ENCODE data around the gene GRID1. TPM values are rescaled to one million over a fixed set of nuclear protein-coding genes. Genes with fewer than 3 reads are reported as not detected.

Gene GRID1
- total RNA-seq, 4 donors from 2014 or later, result 0.35 to 10.7 (median 1.3) TPM

DNA sequence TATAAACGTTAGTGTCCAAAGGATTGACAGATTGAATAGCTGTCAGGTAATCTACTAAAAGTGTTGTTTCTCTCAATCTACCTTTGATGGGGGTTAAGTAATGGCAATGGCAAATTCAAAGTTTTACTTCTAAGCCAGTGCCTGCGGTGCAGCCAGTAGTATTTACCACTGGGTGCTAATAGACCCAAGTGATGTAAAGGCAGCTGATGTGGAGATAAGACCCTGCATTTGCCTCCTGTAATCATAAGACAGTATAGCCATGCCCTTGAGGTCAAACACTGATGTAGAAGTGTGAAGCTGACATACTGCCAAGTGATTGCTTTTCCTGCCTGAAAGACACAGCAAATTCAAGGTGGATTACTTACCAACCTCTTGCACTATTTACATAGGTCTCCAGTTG is 572.0 kb downstream of the GRID1 start:
- Histone ChIP-seq H3K27ac (no peak overlapping the region), H3K4me1 (no peaks in the 10 kb centered on the region)

DNA sequence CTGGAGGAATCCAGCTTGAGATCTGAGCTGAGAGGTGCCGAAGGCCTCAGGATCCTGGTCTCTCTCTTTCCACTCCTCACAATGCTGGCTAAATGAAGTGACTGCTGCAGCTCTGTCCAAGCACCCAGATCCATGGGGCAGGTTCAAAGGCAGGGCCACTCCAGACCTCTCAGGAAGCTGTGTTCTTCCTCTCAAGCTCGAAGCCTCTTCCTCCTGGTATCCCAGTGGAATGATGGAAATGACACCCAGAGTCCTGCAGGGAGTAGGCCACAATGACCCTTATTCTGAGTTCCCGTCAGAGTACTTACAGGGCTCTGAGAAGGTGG is 574.1 kb downstream of the GRID1 start:
- H3K27ac ChIP-seq, result no peak overlapping the region
- no peak for DNase-seq

More for the DNA sequence above, 572.0 kb downstream of the GRID1 start:
- no peak overlapping the region for H3K4me3 ChIP-seq
- H3K27me3 ChIP-seq, result no peaks in the 10 kb centered on the region
- TF ChIP-seq, protein P1, sequence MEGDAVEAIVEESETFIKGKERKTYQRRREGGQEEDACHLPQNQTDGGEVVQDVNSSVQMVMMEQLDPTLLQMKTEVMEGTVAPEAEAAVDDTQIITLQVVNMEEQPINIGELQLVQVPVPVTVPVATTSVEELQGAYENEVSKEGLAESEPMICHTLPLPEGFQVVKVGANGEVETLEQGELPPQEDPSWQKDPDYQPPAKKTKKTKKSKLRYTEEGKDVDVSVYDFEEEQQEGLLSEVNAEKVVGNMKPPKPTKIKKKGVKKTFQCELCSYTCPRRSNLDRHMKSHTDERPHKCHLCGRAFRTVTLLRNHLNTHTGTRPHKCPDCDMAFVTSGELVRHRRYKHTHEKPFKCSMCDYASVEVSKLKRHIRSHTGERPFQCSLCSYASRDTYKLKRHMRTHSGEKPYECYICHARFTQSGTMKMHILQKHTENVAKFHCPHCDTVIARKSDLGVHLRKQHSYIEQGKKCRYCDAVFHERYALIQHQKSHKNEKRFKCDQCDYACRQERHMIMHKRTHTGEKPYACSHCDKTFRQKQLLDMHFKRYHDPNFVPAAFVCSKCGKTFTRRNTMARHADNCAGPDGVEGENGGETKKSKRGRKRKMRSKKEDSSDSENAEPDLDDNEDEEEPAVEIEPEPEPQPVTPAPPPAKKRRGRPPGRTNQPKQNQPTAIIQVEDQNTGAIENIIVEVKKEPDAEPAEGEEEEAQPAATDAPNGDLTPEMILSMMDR (IDR thresholded peaks at IDR 0.05), result no peak
- TF ChIP-seq POLR2A (IDR thresholded peaks at IDR 0.05), result no peak
- H3K9me3 ChIP-seq, result no peaks in the 10 kb centered on the region
- no peak for DNase-seq
- no peaks in the 10 kb centered on the region for H3K36me3 ChIP-seq

DNA sequence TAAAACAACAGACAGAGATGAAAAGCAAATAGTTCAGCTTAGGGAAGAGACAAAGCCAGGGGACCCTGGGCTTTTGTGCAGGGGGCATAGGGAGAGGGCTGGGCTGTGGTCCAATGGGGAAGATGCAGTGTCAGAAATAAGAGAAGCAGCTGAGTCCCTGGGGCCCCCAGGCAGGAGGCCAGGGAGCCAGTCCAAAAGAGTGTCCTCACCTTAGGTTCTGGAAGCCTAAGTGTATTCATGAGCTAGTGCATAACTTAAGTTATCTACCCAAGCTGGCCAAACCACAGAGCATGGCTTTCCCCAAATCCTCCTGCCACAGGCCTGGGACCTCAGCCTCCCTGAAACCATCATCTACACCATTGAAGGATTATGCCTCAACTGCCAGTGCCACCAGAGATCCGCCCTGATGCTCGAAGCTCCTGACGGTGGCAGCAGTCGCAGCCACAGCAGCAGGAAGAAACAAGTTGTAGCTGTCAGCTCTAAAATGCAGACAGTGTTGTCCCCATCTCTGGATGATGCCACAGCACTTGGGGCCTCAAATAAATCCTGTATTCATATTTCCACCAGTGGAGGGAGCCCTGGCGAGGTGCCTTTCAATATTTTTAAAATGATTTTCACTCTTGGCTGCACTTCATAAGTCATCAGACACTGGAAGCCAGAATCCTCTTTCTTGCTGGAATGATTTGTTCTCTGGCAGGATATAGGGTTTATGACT is 574.6 kb downstream of the GRID1 start:
- no peak for DNase-seq
- H3K27ac ChIP-seq, result no peak overlapping the region

More for the DNA sequence above, 574.1 kb downstream of the GRID1 start:
- no peaks in the 10 kb centered on the region for H3K9me3 ChIP-seq
- H3K36me3 ChIP-seq, result no peaks in the 10 kb centered on the region
- no peak overlapping the region for H3K4me3 ChIP-seq
- H3K4me1 ChIP-seq, result no peaks in the 10 kb centered on the region
- no peaks in the 10 kb centered on the region for H3K27me3 ChIP-seq
- TF ChIP-seq, protein P1 (IDR thresholded peaks at IDR 0.05), result no peak
- no peak for TF ChIP-seq POLR2A (IDR thresholded peaks at IDR 0.05)

DNA sequence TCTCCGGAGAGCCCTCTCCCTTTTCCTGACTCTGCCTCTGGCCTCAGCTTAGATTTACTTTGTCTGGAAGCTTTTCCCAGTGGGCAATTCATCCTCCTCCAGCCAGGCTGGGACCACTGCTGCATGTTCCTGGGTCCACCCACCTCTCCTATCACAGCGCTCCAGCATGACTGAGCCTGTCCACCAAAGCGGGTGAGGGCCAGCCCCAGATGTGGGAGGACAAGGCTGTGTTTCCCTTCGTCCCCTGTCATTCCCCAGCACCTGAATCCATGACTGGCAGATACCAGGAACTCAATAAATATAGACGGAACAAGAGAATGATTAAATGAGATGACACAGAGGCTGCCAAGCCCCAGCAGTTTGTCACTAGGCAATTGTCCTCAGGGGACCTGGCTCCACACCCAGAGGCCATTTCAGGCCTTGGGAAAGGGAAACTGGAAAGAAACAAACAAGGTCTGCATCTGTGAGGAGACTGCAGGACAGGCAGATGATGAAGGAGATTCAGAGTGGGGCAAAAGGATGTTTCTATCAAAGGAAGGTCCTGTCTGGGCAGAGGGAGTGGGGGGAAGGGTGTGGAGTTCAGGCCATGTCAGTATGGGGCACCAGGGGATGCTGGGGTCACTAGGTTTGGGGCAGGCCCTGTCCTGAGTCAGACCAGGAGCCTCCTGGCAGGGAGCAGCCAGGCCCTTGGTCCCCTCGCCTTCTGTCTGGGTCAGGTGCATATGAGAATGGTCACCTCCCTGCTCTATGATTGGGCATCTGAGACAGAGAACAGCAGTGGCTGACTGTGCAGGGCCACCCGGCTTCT is 576.4 kb downstream of the GRID1 start:
- no peaks in the 10 kb centered on the region for H3K4me1 ChIP-seq
- no peaks in the 10 kb centered on the region for H3K36me3 ChIP-seq
- no peak overlapping the region for H3K4me3 ChIP-seq
- no peak for DNase-seq
- H3K27me3 ChIP-seq, result no peaks in the 10 kb centered on the region
- H3K27ac ChIP-seq, result no peak overlapping the region
- TF ChIP-seq, protein P1 (IDR thresholded peaks at IDR 0.05), result no peak
- TF ChIP-seq POLR2A (IDR thresholded peaks at IDR 0.05), result no peak
- H3K9me3 ChIP-seq, result no peaks in the 10 kb centered on the region

More for the DNA sequence above, 574.6 kb downstream of the GRID1 start:
- no peaks in the 10 kb centered on the region for H3K36me3 ChIP-seq
- TF ChIP-seq, protein P1 (IDR thresholded peaks at IDR 0.05), result no peak
- no peak for TF ChIP-seq POLR2A (IDR thresholded peaks at IDR 0.05)
- no peak overlapping the region for H3K4me3 ChIP-seq
- H3K27me3 ChIP-seq, result no peaks in the 10 kb centered on the region
- H3K9me3 ChIP-seq, result no peaks in the 10 kb centered on the region
- H3K4me1 ChIP-seq, result no peaks in the 10 kb centered on the region

DNA sequence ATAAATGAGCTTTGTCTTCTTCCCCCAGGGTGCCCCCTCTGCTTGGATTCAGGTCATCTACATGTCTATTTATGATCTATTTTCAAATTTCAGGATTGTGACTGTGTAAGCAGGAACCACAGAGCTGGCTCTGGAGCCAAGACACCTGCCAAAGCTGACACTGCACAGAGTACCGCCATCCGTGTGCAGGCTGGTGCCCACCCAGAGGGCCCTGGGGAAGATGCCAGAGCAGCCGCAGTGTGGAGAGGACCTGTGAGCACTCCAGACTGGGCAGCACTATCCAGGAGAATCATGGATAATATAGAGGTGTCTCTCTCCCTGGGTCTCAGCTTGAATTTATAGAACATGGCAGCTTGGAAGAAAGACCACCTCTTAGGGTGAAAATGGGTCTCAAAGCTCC is 577.5 kb downstream of the GRID1 start:
- no peaks in the 10 kb centered on the region for H3K27me3 ChIP-seq
- DNase-seq, result no peak
- H3K36me3 ChIP-seq, result no peaks in the 10 kb centered on the region
- no peaks in the 10 kb centered on the region for H3K4me1 ChIP-seq
- no peak overlapping the region for H3K27ac ChIP-seq
- TF ChIP-seq POLR2A (IDR thresholded peaks at IDR 0.05), result no peak
- TF ChIP-seq, protein P1 (IDR thresholded peaks at IDR 0.05), result no peak
- no peaks in the 10 kb centered on the region for H3K9me3 ChIP-seq
- no peak overlapping the region for H3K4me3 ChIP-seq

Data from Peyer's patch (tissue), 4 donors.